Mononuclear cell (primary cell): ENCODE results near the gene UPF1. TPM values are rescaled to one million over a fixed set of nuclear protein-coding genes. Genes with fewer than 3 reads are reported as not detected.
"Not testable (repeated sequence)": the region's sequence is repeated elsewhere in the genome, so short reads cannot be mapped to it uniquely, and the experiment has no call there.

Source experiments
- H3K27me3 ChIP-seq: 2 replicates; pipeline ENCODE4 v1.6.0; 2011; ENCODE audit warnings: low read length, control low read depth; ENCODE audit not compliant: insufficient read depth
- H3K4me1 ChIP-seq: 2 replicates; pipeline ENCODE4 v1.5.1; 2011; ENCODE audit warnings: mild to moderate bottlenecking, low read length, control low read depth; ENCODE audit not compliant: insufficient read depth
- H3K4me3 ChIP-seq: 2 replicates; pipeline ENCODE4 v1.5.1; 2011; ENCODE audit warnings: mild to moderate bottlenecking, low read length, moderate library complexity
- H3K9me3 ChIP-seq: 2 replicates; pipeline ENCODE4 v1.5.1; 2011; ENCODE audit warnings: low read depth, mild to moderate bottlenecking, control low read depth, low read length
- total RNA-seq: library from RNA; depleted of rRNA; stranded (reverse); fragments of >200 nt; gene quantifications from one replicate; pipeline ENCODE4 v1.2.3, GENCODE V29; 2012

The UPF1 gene
- total RNA-seq, 1 donor: 66.1 TPM

GRCh38 chr19:18814063-18814462, 17.7 kb upstream of the UPF1 start:
- Histone ChIP-seq H3K9me3 (no peaks in the 10 kb centered on the region), H3K27me3 (no peaks in the 10 kb centered on the region), H3K4me3 (no peak overlapping the region), H3K4me1 (peaks cover 6% of the 10 kb centered on the region)

- Histone ChIP-seq H3K4me1 (no peaks in the 10 kb centered on the region), H3K4me3 (no peak overlapping the region), H3K9me3 (no peaks in the 10 kb centered on the region), H3K27me3 (no peaks in the 10 kb centered on the region)
These were observed 16.1 kb upstream of the UPF1 start for GRCh38 chr19:18815673-18816072.

GRCh38 chr19:18816645-18817044, 15.1 kb upstream of the UPF1 start:
- H3K4me3 ChIP-seq, H3K9me3 ChIP-seq, H3K27me3 ChIP-seq, H3K4me1 ChIP-seq: not testable (repeated sequence)

- no peaks in the 10 kb centered on the region for H3K9me3 ChIP-seq
- H3K4me1 ChIP-seq: no peaks in the 10 kb centered on the region
- no peak overlapping the region for H3K4me3 ChIP-seq
- H3K27me3 ChIP-seq: no peaks in the 10 kb centered on the region
These were observed 14.2 kb upstream of the UPF1 start for GRCh38 chr19:18817574-18817973.

GRCh38 chr19:18828786-18829185, 3.0 kb upstream of the UPF1 start:
- H3K27me3 ChIP-seq: peaks cover 8% of the 10 kb centered on the region
- peaks cover 18% of the 10 kb centered on the region for H3K4me1 ChIP-seq
- no peak overlapping the region for H3K4me3 ChIP-seq
- no peaks in the 10 kb centered on the region for H3K9me3 ChIP-seq

- Histone ChIP-seq H3K4me1 (peaks cover 35% of the 10 kb centered on the region), H3K27me3 (peaks cover 8% of the 10 kb centered on the region), H3K4me3 (no peak overlapping the region), H3K9me3 (no peaks in the 10 kb centered on the region)
These were observed 1.3 kb upstream of the UPF1 start for GRCh38 chr19:18830488-18830887.

- H3K4me3 ChIP-seq: peak overlapping the region; percentile 69
- H3K4me1 ChIP-seq: peaks cover 49% of the 10 kb centered on the region
- no peaks in the 10 kb centered on the region for H3K9me3 ChIP-seq
These were observed 764 bp downstream of the UPF1 start for GRCh38 chr19:18832306-18833140.

GRCh38 chr19:18833141-18833476, 1.4 kb downstream of the UPF1 start:
- H3K4me3 ChIP-seq: peak overlapping the region; percentile 69
- H3K4me1 ChIP-seq: peaks cover 49% of the 10 kb centered on the region
- peaks cover 3% of the 10 kb centered on the region for H3K27me3 ChIP-seq
- no peaks in the 10 kb centered on the region for H3K9me3 ChIP-seq

More at GRCh38 chr19:18832306-18833140, 764 bp downstream of the UPF1 start:
- H3K27me3 ChIP-seq: peaks cover 6% of the 10 kb centered on the region

- H3K9me3 ChIP-seq: no peaks in the 10 kb centered on the region
- H3K4me3 ChIP-seq: peak overlapping the region; percentile 69
- H3K4me1 ChIP-seq: peaks cover 49% of the 10 kb centered on the region
- no peaks in the 10 kb centered on the region for H3K27me3 ChIP-seq
These were observed 2.3 kb downstream of the UPF1 start for GRCh38 chr19:18833849-18834643.

- Histone ChIP-seq H3K9me3 (no peaks in the 10 kb centered on the region), H3K4me1 (peaks cover 55% of the 10 kb centered on the region), H3K27me3 (no peaks in the 10 kb centered on the region), H3K4me3 (no peak overlapping the region)
These were observed 2.9 kb downstream of the UPF1 start for GRCh38 chr19:18834644-18834984.

GRCh38 chr19:18839465-18840287, 7.9 kb downstream of the UPF1 start:
- H3K9me3 ChIP-seq: no peaks in the 10 kb centered on the region
- H3K4me1 ChIP-seq: peaks cover 65% of the 10 kb centered on the region
- no peaks in the 10 kb centered on the region for H3K27me3 ChIP-seq
- no peak overlapping the region for H3K4me3 ChIP-seq

- H3K27me3 ChIP-seq: no peaks in the 10 kb centered on the region
- peaks cover 64% of the 10 kb centered on the region for H3K4me1 ChIP-seq
- H3K4me3 ChIP-seq: no peak overlapping the region
- no peaks in the 10 kb centered on the region for H3K9me3 ChIP-seq
These were observed 8.8 kb downstream of the UPF1 start for GRCh38 chr19:18840288-18841267.

- H3K9me3 ChIP-seq: no peaks in the 10 kb centered on the region
- peaks cover 60% of the 10 kb centered on the region for H3K4me1 ChIP-seq
- no peaks in the 10 kb centered on the region for H3K27me3 ChIP-seq
- no peak overlapping the region for H3K4me3 ChIP-seq
These were observed 9.6 kb downstream of the UPF1 start for GRCh38 chr19:18841400-18841799.

GRCh38 chr19:18842166-18842565, 10.4 kb downstream of the UPF1 start:
- Histone ChIP-seq H3K4me3 (no peak overlapping the region), H3K4me1 (peaks cover 60% of the 10 kb centered on the region), H3K27me3 (no peaks in the 10 kb centered on the region), H3K9me3 (no peaks in the 10 kb centered on the region)
